Measurements from ENCODE around the gene CMA1. TPM values are rescaled to one million over a fixed set of nuclear protein-coding genes. Genes with fewer than 3 reads are reported as not detected.

The CMA1 gene
- total and polyA plus RNA-seq, 2 experiments from 2014 or later, result not detected

GRCh38 chr14:24465805-24466204 lies 42.3 kb downstream of the CMA1 start:
- no peaks in the 10 kb centered on the region for H3K36me3 ChIP-seq
- TF ChIP-seq CTCF (IDR thresholded peaks at IDR 0.05; ENCODE audit: low read depth, low read length), result no peak
- no peaks in the 10 kb centered on the region for H3K9me3 ChIP-seq (ENCODE audit: low read depth)
- no peak overlapping the region for H3K27ac ChIP-seq
- DNase-seq (ENCODE audit: low read depth in 1 of 2, low spot score in 1 of 2), result no peak
- H3K27me3 ChIP-seq, result no peaks in the 10 kb centered on the region
- H3K4me3 ChIP-seq, result no peak overlapping the region
- no peaks in the 10 kb centered on the region for H3K4me1 ChIP-seq (ENCODE audit: low read depth)

- no peak for TF ChIP-seq CTCF (IDR thresholded peaks at IDR 0.05; ENCODE audit: low read depth, low read length)
- Histone ChIP-seq H3K4me1 (ENCODE audit: low read depth) (no peaks in the 10 kb centered on the region), H3K27ac (no peak overlapping the region), H3K4me3 (no peak overlapping the region), H3K9me3 (ENCODE audit: low read depth) (no peaks in the 10 kb centered on the region), H3K27me3 (no peaks in the 10 kb centered on the region), H3K36me3 (no peaks in the 10 kb centered on the region)
- no peak for DNase-seq (ENCODE audit: low read depth in 1 of 2, low spot score in 1 of 2)
Measured at GRCh38 chr14:24465368-24465767, 42.7 kb downstream of the CMA1 start.

GRCh38 chr14:24463884-24464785 lies 43.9 kb downstream of the CMA1 start:
- Histone ChIP-seq H3K4me1 (ENCODE audit: low read depth) (no peaks in the 10 kb centered on the region), H3K36me3 (no peaks in the 10 kb centered on the region), H3K9me3 (ENCODE audit: low read depth) (no peaks in the 10 kb centered on the region), H3K4me3 (no peak overlapping the region), H3K27ac (no peak overlapping the region), H3K27me3 (no peaks in the 10 kb centered on the region)
- no peak for DNase-seq (ENCODE audit: low read depth in 1 of 2, low spot score in 1 of 2)
- no peak for TF ChIP-seq CTCF (IDR thresholded peaks at IDR 0.05; ENCODE audit: low read depth, low read length)

GRCh38 chr14:24463017-24463883 lies 44.8 kb downstream of the CMA1 start:
- H3K27me3 ChIP-seq, result no peaks in the 10 kb centered on the region
- TF ChIP-seq CTCF (IDR thresholded peaks at IDR 0.05; ENCODE audit: low read depth, low read length), result no peak

GRCh38 chr14:24461336-24461735 lies 46.7 kb downstream of the CMA1 start:
- no peak for TF ChIP-seq CTCF (IDR thresholded peaks at IDR 0.05; ENCODE audit: low read depth, low read length)
- no peaks in the 10 kb centered on the region for H3K9me3 ChIP-seq (ENCODE audit: low read depth)
- no peak overlapping the region for H3K27ac ChIP-seq
- no peaks in the 10 kb centered on the region for H3K27me3 ChIP-seq
- H3K36me3 ChIP-seq, result no peaks in the 10 kb centered on the region
- H3K4me1 ChIP-seq (ENCODE audit: low read depth), result no peaks in the 10 kb centered on the region
- no peak for DNase-seq (ENCODE audit: low read depth in 1 of 2, low spot score in 1 of 2)
- H3K4me3 ChIP-seq, result no peak overlapping the region

More at GRCh38 chr14:24463017-24463883, 44.8 kb downstream of the CMA1 start:
- Histone ChIP-seq H3K4me3 (no peak overlapping the region), H3K27ac (no peak overlapping the region), H3K36me3 (no peaks in the 10 kb centered on the region), H3K4me1 (ENCODE audit: low read depth) (no peaks in the 10 kb centered on the region), H3K9me3 (ENCODE audit: low read depth) (no peaks in the 10 kb centered on the region)
- no peak for DNase-seq (ENCODE audit: low read depth in 1 of 2, low spot score in 1 of 2)
